Liver (tissue), 9 donors: Measurements from ENCODE around the gene WDR11. TPM values are rescaled to one million over a fixed set of nuclear protein-coding genes. Genes with fewer than 3 reads are reported as not detected.

Experiments used
- DNase-seq: peaks from one replicate; pipeline ENCODE4 v3.0.0-alpha.2; 2017; ENCODE audit warnings: low spot score
- H3K27ac ChIP-seq, 2 donors: one replicate each; pipeline ENCODE4 v1.7.0; 2013; ENCODE audit warnings: inconsistent platforms in 2 of 2, low read length in 2 of 2, control low read depth in 1 of 2, low read depth in 1 of 2, mild to moderate bottlenecking in 1 of 2
- H3K27me3 ChIP-seq, 4 donors: one replicate each; pipeline versions ENCODE4 v1.6.1 to v1.7.0; 2013; ENCODE audit warnings: low read length in 3 of 4, inconsistent platforms in 1 of 4, mild to moderate bottlenecking in 1 of 4, moderate library complexity in 1 of 4; ENCODE audit not compliant: control insufficient read depth in 4 of 4, insufficient read depth in 4 of 4
- H3K36me3 ChIP-seq, 4 donors: one replicate each; pipeline versions ENCODE4 v1.6.1 to v1.7.0; 2013; ENCODE audit warnings: low read length in 3 of 4, mild to moderate bottlenecking in 3 of 4, low read depth in 1 of 4, moderate library complexity in 1 of 4; ENCODE audit not compliant: control insufficient read depth in 4 of 4, insufficient read depth in 3 of 4
- H3K4me1 ChIP-seq, 4 donors: one replicate each; pipeline versions ENCODE4 v1.6.1 to v1.7.0; 2013; ENCODE audit warnings: low read length in 3 of 4, mild to moderate bottlenecking in 3 of 4, moderate library complexity in 1 of 4; ENCODE audit not compliant: control insufficient read depth in 4 of 4, insufficient read depth in 4 of 4
- H3K4me3 ChIP-seq, 3 donors: one replicate each; pipeline versions ENCODE4 v1.6.1 to v1.7.0; 2013; ENCODE audit warnings: low read length in 3 of 3, control low read depth in 1 of 3, low read depth in 1 of 3, mild to moderate bottlenecking in 1 of 3
- H3K9ac ChIP-seq, 2 donors: one replicate each; pipeline ENCODE4 v1.7.0; 2013; ENCODE audit warnings: low read length in 2 of 2, mild to moderate bottlenecking in 2 of 2, moderate library complexity in 2 of 2, control low read depth in 1 of 2, low read depth in 1 of 2
- H3K9me3 ChIP-seq, 4 donors: one replicate each; pipeline versions ENCODE4 v1.6.1 to v1.7.0; 2013; ENCODE audit warnings: low read length in 3 of 4; ENCODE audit not compliant: control insufficient read depth in 4 of 4
- CTCF ChIP-seq: fragments of 150-350 bp; IDR thresholded peaks from 2 replicates; pipeline ENCODE4 v1.5.1; 2017; ENCODE audit warnings: improper control_type of control experiment, low read depth, low read length; ENCODE audit not compliant: missing input control
- EGR1 ChIP-seq, 2 donors: IDR thresholded peaks; 2 replicates each; pipeline ENCODE4 v1.6.1; 2016 to 2018; ENCODE audit warnings: antibody characterized with exemption in 2 of 2, low read depth in 2 of 2
- FOXA1 ChIP-seq: IDR thresholded peaks from 2 replicates; pipeline ENCODE4 v1.6.1; 2016; ENCODE audit warnings: antibody characterized with exemption
- FOXA2 ChIP-seq: IDR thresholded peaks from 2 replicates; pipeline ENCODE4 v1.6.1; 2016; ENCODE audit warnings: antibody characterized with exemption
- GABPA ChIP-seq, 2 donors: IDR thresholded peaks in 1 of 2; conservative IDR thresholded peaks in 1 of 2; 2 replicates each; pipeline ENCODE4 v1.6.1; 2016; ENCODE audit warnings: antibody characterized with exemption in 2 of 2, mild to moderate bottlenecking in 1 of 2, moderate library complexity in 1 of 2
- HNF4A ChIP-seq, 2 donors: conservative IDR thresholded peaks; 2 replicates each; pipeline ENCODE4 v1.6.1; 2016; ENCODE audit warnings: antibody characterized with exemption in 2 of 2, mild to moderate bottlenecking in 2 of 2
- HNF4G ChIP-seq: IDR thresholded peaks from 2 replicates; pipeline ENCODE4 v1.6.1; 2016; ENCODE audit warnings: antibody characterized with exemption
- JUND ChIP-seq, 2 donors: IDR thresholded peaks; 2 replicates each; pipeline ENCODE4 v1.6.1; 2016; ENCODE audit warnings: antibody characterized with exemption in 2 of 2
- NR2F2 ChIP-seq: IDR thresholded peaks from 2 replicates; pipeline ENCODE4 v1.6.1; 2016; ENCODE audit warnings: antibody characterized with exemption
- RAD21 ChIP-seq, 2 donors: IDR thresholded peaks; 2 replicates each; pipeline ENCODE4 v1.6.1; 2016; ENCODE audit warnings: antibody characterized with exemption in 2 of 2, mild to moderate bottlenecking in 2 of 2
- REST ChIP-seq: IDR thresholded peaks from 2 replicates; pipeline ENCODE4 v1.6.1; 2016; ENCODE audit warnings: antibody characterized with exemption, mild to moderate bottlenecking
- RXRA ChIP-seq, 2 donors: IDR thresholded peaks; 2 replicates each; pipeline ENCODE4 v1.6.1; 2017 to 2018; ENCODE audit warnings: antibody characterized with exemption in 2 of 2, mild to moderate bottlenecking in 1 of 2
- SP1 ChIP-seq: IDR thresholded peaks from 2 replicates; pipeline ENCODE4 v1.6.1; 2018; ENCODE audit warnings: antibody characterized with exemption, mild to moderate bottlenecking
- TAF1 ChIP-seq: conservative IDR thresholded peaks from 2 replicates; pipeline ENCODE4 v1.6.1; 2016; ENCODE audit warnings: antibody characterized with exemption, mild to moderate bottlenecking
- YY1 ChIP-seq: IDR thresholded peaks from 2 replicates; pipeline ENCODE4 v1.6.1; 2016; ENCODE audit warnings: antibody characterized with exemption, mild to moderate bottlenecking
- WGBS: extraction: QIAGEN DNeasy Blood & Tissue Kit; methylation state at CpG from one replicate; pipeline ENCODE4 v1.1.7; 2013; 5-methylcytosine and 5-hydroxymethylcytosine counted together
- polyA plus RNA-seq, 2 donors: library from polyadenylated mRNA; stranded (reverse) in 1 of 2; unstranded in 1 of 2; fragments of 200-250 nt in 1 of 2; fragments of >200 nt in 1 of 2; fragmentation: Nextera tagmentation in 1 of 2; extraction: Ambion mirVana in 1 of 2; gene quantifications; one replicate each; pipeline versions ENCODE4 v1.2.1 to v1.2.3, GENCODE V29; 2013 to 2015
- total RNA-seq, 2 donors: library from RNA; depleted of rRNA; stranded (reverse); fragments of >200 nt; gene quantifications; one replicate each; pipeline ENCODE4 v1.2.3, GENCODE V29; 2014
- TF ChIP-seq, protein P1 (sequence below): IDR thresholded peaks from 2 replicates; pipeline ENCODE4 v1.6.1; 2016; ENCODE audit warnings: antibody characterized with exemption
- TF ChIP-seq, protein P2 (sequence below): IDR thresholded peaks from 2 replicates; pipeline ENCODE4 v1.6.1; 2016; ENCODE audit warnings: antibody characterized with exemption
- TF ChIP-seq, protein P3 (sequence below): IDR thresholded peaks from 2 replicates; pipeline ENCODE4 v1.6.1; 2016; ENCODE audit warnings: antibody characterized with exemption
- donor health status: healthy.
- donor health status: healthy.
- donor health status: healthy.
- donor health status: healthy.
- donor health status: healthy.

The WDR11 gene
- total and polyA plus RNA-seq, 4 donors: 12.5 to 51.0 (median 21.0) TPM

DNA sequence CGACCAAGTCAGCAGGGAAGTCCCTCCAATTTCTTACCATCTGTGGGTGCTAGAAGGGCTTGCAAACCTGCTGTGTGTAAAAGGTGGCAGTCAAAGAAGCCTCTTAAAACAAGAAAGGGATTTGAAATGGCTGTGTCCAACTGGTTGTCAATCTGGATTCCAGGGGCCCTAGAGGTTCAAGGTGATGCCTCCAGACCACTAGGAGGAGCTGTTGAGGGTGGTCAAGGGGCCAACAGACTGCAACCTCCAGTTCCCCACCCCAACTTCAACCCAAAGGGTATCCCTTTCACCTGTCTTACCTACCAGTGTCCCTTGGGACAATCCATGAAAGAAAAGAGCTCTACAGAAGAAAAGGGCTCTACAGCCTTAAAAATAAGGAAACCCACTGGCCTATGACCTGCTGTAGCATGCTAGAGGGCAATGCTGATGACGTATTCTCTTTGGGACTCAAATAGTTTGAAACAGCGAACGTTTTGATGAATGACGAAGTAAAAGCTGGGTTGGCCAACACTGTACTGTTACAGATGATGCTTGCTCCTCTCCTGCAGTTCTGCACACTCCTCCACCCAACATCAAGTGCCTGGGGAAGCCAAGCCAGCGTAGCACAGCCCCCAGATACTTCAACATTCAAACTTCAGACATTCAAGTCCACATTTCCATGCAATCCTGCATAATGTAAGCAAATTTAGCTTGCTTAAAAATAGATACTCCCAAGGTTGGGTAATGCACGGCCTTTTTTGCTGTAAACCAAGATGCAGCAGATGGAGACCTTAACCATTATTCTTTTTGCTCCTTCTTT lies 45.9 kb upstream of the WDR11 start:
- H3K27ac ChIP-seq: no peak overlapping the region
- H3K36me3 ChIP-seq: no peaks in the 10 kb centered on the region

More for the DNA sequence above, 45.9 kb upstream of the WDR11 start:
- no peaks in the 10 kb centered on the region for H3K9me3 ChIP-seq
- H3K27me3 ChIP-seq: peaks cover 0 to 2% (median 0%) of the 10 kb centered on the region in 4 donors
- 87% methylated on average over 7 of the region's 7 CpGs for WGBS
- TF ChIP-seq FOXA1 (no peak), HNF4G (no peak), EGR1 (IDR thresholded peaks at IDR 0.05; ENCODE audit: low read depth in 2 of 2) (no peak), CTCF (no peak), SP1 (no peak), JUND (IDR thresholded peaks at IDR 0.05) (no peak), YY1 (no peak), RXRA (IDR thresholded peaks at IDR 0.05) (no peak), TAF1 (no peak), HNF4A (conservative IDR thresholded peaks at IDR 0.05) (no peak), GABPA (IDR thresholded peaks at IDR 0.05 in 1 of 2, conservative IDR thresholded peaks at IDR 0.05 in 1 of 2) (no peak), REST (no peak), NR2F2 (no peak), RAD21 (IDR thresholded peaks at IDR 0.05) (no peak), FOXA2 (no peak)
- TF ChIP-seq, protein P1, sequence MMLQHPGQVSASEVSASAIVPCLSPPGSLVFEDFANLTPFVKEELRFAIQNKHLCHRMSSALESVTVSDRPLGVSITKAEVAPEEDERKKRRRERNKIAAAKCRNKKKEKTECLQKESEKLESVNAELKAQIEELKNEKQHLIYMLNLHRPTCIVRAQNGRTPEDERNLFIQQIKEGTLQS: no peak
- TF ChIP-seq, protein P2, sequence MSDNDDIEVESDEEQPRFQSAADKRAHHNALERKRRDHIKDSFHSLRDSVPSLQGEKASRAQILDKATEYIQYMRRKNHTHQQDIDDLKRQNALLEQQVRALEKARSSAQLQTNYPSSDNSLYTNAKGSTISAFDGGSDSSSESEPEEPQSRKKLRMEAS: no peak
- TF ChIP-seq, protein P3, sequence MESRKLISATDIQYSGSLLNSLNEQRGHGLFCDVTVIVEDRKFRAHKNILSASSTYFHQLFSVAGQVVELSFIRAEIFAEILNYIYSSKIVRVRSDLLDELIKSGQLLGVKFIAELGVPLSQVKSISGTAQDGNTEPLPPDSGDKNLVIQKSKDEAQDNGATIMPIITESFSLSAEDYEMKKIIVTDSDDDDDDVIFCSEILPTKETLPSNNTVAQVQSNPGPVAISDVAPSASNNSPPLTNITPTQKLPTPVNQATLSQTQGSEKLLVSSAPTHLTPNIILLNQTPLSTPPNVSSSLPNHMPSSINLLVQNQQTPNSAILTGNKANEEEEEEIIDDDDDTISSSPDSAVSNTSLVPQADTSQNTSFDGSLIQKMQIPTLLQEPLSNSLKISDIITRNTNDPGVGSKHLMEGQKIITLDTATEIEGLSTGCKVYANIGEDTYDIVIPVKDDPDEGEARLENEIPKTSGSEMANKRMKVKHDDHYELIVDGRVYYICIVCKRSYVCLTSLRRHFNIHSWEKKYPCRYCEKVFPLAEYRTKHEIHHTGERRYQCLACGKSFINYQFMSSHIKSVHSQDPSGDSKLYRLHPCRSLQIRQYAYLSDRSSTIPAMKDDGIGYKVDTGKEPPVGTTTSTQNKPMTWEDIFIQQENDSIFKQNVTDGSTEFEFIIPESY: no peak
- DNase-seq: no peak
- H3K4me1 ChIP-seq: no peaks in the 10 kb centered on the region
- no peak overlapping the region for H3K9ac ChIP-seq
- no peak overlapping the region for H3K4me3 ChIP-seq
